NOMO-1 (cell line): ENCODE measurements around the gene SRRM2.

ENCODE experiments used
- DNase-seq, 2 experiments: peaks; one replicate each; lab custom pipeline; 2025; ENCODE audit not compliant: unreplicated experiment in 2 of 2; lab: John Stamatoyannopoulos, UW

SRRM2 gene

DNA sequence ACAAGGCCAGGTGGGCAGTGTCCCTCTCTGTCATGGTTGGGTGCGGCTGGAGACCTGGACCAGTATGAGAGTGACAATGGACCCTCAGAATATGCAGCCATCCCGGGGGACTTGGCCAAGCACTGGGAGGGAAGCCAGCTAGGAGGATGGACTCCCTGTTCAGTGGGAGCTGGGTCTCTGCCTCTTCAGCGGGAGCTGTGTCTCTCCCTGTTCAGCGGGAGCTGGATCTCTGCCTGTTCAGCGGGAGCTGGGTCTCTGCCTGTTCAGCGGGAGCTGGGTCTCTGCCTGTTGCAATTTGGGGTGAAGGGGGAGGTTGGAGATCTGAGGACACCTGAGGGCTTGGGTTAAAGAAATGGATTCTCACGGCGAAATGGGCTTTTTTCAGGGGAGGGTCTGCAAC is 38.7 kb downstream of the SRRM2 start:
- DNase-seq = no peak

DNA sequence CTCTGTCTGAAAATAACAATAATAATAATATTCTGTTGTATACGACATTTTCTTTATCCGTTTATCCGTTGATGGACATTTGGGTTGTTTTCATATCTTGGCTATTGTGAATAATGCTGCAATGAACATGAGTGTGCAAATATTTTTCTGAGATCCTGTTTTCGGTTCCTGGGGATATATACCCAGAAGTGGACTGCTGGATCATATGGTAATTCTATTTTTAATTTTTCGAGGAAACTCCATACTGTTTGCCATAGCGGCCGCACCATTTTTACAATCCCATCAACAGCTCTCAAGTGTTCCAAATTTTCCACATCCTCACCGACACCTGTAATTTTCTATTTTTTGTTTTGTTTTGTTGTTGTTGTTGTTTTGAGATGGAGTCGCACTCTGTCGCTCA is 40.5 kb downstream of the SRRM2 start:
- DNase-seq = no peak

DNA sequence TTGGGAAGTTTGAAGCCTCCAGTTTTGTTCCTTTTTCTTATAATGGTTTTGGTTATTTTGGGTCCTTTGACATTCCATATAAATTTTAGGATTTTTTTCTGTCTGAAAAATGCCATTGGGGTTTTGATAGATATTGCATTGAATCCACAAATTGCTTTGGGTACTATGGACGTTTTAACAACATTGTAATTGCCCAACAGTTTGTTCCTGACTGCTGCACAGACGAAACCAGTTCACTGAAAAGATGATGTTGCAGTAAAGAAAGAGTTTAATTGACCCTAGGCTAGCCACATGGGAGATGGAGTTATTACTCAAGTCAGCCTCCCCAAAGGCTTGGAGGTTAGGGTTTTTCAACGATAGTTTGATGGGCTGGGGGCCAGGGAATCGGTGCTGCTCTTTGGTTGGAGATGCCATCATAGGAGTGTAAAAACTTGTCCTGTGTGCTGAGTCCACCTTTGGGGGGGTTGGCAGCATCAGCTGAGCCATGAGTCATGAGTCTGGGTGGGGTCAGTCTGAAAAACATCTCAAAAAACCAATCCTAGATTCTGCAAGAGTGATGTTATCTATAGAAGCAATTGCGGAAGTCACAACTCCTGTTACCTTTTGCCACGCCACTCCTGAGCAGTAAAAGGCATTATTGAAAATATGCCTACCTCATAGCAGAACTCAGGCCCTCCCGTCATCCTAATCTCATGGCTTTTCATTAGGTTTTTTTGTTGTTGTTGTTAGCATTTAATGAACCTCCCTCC is 43.1 kb downstream of the SRRM2 start:
- DNase-seq = peak; percentile 51 to 75

DNA sequence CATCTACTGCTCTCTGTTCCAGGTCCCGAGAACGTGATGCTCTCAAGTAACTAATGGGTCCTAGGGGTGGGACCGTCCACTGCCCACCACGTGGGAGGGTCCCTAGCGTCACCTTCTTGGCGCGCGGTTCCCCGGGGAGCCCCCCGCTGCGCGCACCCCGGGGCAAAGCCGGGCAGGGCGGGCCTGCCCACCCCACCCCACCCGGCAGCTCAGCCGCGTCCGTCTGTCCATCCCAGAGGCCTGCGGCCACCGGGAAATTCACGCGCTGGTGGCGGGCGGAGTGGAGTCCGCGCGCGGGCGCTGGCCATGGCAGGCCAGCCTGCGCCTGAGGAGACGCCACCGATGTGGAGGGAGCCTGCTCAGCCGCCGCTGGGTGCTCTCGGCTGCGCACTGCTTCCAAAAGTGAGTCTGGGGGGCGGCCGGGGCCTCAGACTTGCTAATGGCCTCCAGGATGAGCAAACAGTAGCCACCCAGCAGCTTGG is 46.3 kb downstream of the SRRM2 start:
- DNase-seq = no peak

DNA sequence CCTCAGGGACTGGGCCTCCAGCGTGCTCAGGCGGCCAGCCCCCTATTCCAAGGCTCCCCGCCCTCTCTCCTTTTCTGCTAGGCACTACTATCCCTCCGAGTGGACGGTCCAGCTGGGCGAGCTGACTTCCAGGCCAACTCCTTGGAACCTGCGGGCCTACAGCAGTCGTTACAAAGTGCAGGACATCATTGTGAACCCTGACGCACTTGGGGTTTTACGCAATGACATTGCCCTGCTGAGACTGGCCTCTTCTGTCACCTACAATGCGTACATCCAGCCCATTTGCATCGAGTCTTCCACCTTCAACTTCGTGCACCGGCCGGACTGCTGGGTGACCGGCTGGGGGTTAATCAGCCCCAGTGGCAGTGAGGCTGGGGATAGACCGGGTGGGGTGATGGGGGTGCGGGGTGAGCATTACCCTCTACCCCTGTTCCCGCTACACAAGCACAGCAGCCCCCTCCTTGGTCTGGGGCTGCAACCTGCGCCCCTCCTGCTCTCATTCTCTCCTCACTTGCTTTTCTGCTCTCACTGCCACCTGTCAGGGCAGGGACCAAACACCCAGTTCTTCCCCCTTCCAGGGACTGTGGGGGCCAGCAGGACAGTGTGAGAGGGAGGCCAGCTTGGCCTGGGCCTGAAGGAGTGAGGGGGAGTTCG is 46.9 kb downstream of the SRRM2 start:
- no peak for DNase-seq

DNA sequence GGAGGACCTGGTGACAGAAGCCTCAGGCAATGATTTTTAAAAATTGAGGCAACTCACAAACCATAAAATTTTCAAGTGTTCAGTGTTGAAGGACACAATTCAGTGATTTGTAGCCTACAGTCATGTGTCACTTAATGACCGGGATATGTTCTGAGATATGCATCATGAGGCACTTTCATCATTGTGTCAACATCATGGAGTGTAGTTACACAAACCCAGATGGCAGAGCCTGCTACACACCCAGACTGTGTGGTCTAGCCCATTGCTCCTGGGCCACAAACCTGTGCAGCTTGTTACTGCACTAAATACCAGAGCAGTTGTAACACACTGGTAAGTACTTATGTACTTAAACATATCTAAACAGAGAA is 47.4 kb downstream of the SRRM2 start:
- peak in 1 of 2 experiments; percentile 37 for DNase-seq

DNA sequence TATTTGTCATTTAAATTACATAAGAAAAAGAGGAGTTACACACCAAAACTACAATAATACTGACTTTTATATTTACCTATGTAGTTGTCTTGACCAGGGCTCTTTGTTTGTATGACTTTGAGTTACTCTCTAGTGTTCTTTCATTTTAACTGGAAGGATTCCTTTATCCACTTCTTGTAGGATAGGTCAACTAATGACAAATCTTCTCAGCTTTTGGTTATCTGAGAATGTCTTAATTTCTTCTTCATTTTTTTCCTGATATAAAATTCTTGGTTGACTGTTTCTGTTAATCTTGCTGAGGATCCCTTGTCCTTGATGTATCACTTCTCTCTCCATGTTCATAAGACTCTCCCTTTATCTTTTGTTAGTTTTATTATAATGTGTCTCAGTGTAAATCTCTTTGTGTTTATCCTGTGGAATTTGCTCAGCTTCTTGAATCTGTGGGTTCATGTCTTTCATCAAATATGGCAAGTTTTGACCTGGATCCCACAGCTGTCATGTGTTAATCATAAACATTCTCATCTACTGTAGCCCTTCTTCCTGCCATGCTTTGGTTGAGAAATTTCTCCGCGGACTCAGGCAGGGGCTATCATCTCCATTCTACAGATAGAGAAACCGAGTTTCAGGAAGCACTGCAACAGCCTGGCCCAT is 51.2 kb downstream of the SRRM2 start:
- DNase-seq = no peak

DNA sequence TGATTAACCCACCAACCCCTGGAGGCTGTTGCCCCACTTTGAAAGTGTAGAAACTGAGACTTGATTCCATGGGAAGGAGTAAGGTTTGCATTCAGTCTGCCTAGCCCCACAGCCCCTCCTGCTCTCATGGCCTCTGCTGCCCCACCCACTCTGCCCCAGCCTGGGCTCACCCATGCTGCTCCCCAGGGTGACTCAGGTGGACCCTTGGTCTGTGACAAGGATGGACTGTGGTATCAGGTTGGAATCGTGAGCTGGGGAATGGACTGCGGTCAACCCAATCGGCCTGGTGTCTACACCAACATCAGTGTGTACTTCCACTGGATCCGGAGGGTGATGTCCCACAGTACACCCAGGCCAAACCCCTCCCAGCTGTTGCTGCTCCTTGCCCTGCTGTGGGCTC is 52.3 kb downstream of the SRRM2 start:
- no peak for DNase-seq

DNA sequence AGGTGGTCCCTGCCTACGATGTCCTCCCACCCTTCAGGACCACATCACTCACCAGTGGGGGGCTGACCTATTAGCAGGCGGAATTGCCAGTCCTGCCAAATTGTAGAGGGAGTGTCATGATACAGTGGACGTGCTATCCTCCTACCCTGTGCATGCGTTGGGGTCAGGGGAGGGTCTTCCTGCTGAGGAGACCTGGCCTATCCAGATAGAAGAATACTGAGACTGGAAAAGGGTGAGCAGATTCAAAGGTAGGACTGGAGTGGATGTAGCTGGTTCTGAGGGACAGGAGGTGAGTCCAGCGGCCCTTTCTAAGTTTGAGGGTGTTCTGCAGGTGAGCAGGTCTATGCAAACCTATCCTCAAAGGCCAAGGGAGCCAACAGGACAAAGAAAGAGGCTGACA is 53.8 kb downstream of the SRRM2 start:
- no peak for DNase-seq

DNA sequence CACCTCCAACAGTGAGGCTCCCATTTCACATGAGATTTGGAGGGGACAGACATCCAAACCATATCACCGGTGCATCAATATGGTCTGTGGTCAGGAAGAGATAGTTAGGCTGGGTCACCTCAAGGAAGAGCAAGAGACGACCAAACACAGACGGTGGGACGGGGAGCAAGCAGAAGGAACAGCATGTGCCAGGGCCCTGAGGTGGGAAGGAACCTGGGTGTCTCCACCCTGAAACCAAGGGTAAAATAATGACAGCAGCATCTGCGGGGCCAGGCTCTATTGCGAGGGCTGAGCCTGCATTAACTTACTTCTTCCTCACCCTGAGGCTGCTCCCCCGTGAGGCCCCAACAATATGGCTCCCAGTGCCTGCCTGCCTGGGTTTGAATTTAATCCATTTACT is 55.7 kb downstream of the SRRM2 start:
- no peak for DNase-seq

DNA sequence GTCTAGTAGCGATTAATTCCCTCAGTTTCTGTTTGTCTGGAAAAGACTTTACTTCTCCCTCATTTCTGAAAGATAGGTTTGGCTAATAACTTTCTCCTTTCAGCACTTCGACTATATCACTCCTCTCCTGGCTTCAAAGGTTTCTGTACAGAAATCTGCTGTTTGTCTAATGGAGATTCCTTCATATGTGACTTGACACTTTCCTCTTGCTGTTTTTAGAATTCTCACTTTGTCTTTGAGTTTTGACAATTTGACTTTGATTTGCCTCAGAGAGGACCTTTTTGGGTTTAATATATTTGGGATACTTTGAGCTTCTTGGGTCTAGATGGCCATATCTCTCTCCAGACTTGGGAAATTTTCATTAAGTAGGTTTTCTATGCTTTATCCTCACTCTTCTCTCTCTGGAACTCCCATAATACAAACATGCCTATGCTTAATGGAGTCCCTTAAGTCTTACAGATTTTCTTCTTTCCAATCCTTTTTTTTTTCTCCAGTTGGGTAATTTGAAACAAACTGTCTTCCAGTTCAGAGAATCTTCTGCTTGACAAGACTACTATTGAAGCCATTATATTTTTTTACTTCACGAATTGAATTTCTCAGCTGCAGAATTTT is 56.8 kb downstream of the SRRM2 start:
- DNase-seq = no peak

DNA sequence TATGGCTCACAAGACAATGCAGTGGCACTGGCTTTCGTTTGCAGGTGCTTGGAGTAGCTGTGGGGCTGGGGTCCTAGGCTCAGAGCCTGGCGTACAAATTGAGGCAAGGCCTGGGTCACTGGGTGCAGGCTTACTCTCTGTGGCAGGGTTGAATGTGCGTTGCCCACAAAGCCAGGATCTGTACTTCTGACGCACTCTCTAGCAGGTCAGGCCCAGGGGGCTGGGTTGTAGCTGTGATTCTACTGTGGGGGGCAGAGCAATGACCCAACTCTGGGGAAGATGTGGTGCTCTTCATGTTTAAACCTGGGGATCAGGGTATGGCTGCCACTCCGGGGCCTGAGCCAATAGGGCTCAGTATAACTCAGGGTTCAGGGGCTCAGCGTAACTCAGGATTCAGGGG is 58.2 kb downstream of the SRRM2 start:
- DNase-seq = no peak

DNA sequence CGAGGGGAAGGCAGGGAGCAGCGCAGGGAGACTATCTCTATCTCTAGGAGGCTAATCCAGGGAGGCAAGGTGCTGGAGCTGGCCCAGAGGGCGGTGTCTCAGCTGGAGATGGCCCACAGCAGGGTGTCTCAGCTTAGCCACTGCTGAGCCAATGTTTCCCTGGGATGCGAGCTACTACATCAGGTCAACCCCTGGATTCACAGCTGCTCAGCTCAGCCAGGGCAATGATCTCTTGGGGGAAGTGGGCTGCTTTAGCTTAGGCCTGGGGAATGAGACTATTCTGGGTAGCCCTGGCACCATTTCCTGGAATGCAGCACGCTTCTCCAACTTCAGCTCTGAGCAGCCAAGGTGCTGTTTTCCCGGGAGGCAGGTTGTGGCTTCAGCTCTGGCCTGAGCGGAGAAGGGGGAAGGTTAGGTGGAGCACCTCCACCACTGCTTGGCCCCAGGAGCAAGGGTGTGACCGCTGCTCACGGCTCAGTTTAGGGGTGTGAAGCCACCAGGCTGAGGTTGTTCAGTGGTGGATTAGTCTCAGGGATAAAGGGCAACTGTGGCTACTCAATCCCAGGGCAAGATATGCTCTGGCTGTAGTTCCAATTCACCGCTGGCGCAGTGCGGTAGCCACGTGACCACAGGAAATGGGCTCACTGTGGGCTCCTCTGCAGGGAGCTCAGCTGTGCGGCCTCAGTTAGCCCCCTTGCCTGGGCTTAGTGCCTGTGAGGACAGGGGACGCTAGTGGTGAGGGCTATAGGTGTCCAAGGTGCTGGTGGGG is 59.4 kb downstream of the SRRM2 start:
- DNase-seq = no peak

DNA sequence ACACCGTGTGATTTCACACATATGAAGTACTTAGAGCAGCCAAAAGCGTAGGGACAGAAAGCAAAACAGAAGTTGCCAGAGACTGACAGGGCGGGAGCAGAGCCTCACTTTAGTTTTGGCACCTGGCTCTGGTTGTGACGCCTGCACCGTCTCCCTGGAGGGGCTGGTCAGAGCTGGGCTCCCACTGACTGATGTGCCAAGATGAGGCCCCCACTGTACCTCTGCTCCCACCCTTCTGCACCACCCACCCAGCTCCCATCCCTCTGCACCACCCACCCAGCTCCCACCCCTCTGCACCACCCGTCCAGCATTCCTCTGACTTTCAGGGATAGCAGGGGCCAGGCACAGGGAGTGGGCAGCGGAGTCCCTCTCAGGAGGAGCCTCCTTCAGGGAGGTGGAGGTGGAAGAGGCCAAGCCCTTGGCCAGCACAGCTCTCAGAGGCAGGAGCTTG is 61.4 kb downstream of the SRRM2 start:
- no peak for DNase-seq

DNA sequence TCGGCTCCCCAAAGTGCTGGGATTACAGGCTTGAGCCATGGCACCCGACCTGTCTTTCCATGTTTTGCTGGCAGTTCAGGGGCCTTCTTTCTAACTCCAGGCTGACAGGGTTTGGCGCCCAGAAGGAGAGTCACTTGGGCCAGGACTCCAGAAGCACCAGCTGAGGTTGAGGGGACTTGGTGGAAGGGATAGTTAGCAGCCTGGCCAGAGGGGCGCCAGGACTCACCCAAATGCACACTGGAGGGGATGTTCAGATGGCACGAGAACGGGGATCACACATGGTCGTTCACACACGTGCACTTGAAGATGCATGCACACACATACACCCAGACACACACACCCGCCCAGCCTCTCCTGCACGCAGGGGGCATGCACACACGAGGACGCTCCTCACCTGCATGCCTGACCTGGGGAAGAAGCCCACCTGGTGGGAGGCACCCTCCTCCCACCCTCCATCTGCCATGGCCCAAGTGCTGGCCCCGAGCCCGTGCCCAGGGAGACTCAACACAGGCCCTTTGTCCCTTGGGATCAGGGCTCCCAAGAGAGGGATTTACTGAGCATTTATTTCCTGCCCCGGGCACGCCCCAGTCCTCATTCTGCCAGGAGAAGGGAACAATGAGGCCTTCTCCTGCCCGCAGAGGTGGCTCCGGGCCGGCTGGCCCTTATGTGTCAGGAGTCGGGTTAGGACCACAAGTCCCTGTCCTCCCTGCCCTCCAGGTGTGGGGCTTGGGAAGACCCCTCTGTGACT is 62.3 kb downstream of the SRRM2 start:
- no peak for DNase-seq

DNA sequence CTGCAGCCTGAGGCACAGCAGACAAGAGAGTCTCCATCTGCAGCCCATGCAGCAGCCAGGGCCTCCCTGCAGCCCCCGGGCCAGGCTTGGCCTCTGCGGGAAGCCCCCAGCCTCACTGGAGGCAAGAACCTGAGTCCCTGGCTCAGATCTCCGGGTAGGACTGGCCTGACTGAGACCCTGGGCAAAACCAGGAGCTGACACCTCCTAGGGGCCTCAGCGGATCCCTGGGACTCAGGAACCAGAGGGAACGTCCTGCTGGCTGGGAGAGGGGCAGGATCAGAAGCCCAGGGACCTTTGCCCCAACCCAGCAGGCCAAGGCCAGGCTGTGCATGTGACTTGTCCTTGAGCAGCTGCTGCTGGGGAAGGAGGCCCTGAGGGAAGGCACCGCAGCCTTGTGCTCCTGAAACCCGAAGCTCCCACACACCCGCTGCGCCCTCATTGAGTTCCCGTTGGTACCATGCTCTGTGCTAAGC is 62.9 kb downstream of the SRRM2 start:
- no peak for DNase-seq

DNA sequence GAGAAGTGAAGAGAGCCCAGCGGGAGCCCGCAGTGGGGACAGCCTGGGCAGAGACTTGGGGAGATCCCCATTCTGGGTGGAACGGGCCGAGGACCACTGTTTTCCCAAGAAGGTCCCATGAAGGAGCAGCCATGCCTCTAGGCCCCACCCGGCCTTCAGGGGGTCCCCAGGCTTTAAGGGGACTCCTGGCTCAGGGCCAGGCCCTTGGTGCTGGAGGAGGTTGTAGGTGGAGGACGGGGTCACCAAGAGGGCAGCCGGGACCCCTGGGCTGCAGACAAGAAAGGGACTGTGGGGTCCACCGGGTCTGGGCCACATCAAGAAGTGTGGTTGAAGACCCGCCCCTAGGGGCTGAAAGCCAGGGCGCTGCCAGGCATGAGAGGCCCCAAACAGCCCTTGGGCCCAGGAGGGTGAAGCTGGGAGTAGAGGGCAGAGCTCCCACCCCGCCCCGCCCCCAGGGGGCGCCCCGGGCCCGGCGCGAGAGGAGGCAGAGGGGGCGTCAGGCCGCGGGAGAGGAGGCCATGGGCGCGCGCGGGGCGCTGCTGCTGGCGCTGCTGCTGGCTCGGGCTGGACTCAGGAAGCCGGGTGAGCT is 64.4 kb downstream of the SRRM2 start, which contains the start of gene PRSS21:
Gene PRSS21, plus strand, starts transcription at position 487 of the 589 bp plus-strand sequence. Its CDS starts 32 bp downstream, at position 519.
- peak; percentile 17 to 41 for DNase-seq

DNA sequence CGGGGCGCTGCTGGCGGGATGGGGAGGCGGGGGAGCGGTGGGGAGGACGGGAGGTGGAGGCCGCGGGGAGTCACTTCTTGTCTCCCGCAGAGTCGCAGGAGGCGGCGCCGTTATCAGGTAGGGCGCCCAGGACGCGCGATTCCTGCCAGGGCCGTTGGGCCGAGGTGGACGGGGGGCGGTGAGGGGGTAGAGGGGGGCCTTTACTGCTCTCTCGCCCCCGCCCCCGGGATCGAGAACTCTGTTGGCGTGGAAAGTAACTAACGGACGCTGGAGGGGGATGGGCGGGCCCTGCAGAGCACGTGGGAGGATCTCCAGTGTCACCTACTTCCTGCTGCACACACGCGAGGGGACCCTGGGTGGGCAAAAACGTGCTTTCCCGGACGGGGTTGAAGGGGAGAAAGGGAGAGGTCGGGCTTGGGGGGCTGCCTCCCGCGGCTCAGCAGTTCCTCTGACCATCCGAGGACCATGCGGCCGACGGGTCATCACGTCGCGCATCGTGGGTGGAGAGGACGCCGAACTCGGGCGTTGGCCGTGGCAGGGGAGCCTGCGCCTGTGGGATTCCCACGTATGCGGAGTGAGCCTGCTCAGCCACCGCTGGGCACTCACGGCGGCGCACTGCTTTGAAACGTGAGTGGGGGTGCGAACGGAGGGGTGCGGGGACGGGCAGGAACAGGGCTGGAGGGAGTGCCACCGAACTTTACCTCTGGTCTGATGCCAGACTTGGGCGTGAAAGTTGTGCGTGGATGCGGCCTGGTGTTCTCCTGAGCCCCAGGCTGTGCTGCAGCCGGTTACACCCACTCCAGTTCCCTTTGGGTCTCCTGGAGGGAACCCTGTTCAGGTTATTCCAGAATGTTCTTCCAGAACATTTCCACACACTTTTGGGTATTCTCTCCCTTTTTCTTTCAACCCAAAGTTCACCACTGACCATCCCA is 65.2 kb downstream of the SRRM2 start:
- DNase-seq = no peak
